ENCODE data around the gene TMEM87B. TPM values are rescaled to one million over a fixed set of nuclear protein-coding genes. Genes with fewer than 3 reads are reported as not detected.
"Not testable (repeated sequence)": the region's sequence is repeated elsewhere in the genome, so short reads cannot be mapped to it uniquely, and the experiment has no call there.

The TMEM87B gene
- total RNA-seq, 2 donors from 2014 or later, result 8.0 to 13.2 TPM

DNA sequence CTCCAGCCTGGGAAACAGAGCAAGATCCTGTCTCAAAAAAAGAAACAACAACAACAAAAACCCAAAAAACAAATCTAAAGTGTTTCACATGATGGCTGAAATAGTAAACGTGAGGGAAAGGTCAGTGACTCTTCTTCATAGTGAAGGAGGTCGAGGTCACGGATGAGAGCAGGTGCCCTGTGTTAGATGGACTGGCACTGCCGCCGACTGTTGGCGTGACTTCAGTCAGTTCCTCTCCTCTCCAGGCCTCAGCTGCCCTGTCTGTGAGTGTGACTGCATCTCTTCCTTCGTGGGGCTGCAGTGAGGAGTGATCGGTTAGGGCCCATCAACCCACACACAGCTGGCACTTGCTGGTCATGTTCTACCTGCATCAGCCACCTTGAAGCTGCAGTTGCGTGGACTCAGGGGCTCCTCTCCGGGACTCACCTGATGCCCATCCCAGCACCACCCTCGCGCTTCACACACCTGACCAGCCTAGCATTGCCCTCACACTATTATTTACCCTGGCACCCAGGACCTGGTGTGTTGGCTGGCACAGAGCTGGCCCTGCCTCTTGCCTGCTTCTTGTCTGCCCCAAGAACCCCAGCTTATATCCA, 30.1 kb upstream of the TMEM87B start:
- ATAC-seq, result peak; percentile 41
- peaks cover 7 to 14% of the 10 kb centered on the region in 2 donors for H3K27me3 Mint-ChIP-seq

DNA sequence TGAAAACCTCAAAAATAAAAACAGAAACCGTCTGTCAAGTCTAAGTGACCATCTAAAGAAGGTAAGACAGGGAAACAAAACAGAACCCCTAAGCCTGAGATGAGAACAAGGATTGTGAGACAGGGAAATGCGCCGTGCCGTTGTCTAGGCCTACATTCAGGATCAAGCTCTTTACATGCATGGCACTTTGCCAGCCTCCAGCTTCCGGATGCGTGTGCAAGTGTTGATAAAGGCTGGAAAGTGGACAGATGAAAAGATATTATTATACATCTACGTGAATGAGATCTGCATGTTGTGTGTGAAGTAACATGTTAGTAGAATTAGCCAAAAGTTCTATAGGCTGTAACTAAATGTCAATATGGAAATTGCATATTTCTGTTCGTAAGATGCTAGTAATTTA, 28.6 kb upstream of the TMEM87B start:
- H3K4me3 Mint-ChIP-seq, result no peak overlapping the region
- ATAC-seq, result no peak

More for the DNA sequence above, 30.1 kb upstream of the TMEM87B start:
- DNase-seq (ENCODE audit: low spot score), result no peak
- no peaks in the 10 kb centered on the region for H3K9me3 Mint-ChIP-seq
- H3K27ac Mint-ChIP-seq, result no peak overlapping the region
- H3K36me3 Mint-ChIP-seq, result no peaks in the 10 kb centered on the region
- H3K4me1 Mint-ChIP-seq (ENCODE audit: low read depth in 2 of 2), result no peaks in the 10 kb centered on the region
- H3K4me3 Mint-ChIP-seq, result no peak overlapping the region

GRCh38 chr2:112027767-112028166, 27.3 kb upstream of the TMEM87B start:
- Mint-ChIP-seq H3K9me3 (no peaks in the 10 kb centered on the region), H3K27me3 (peaks cover 7 to 13% of the 10 kb centered on the region in 2 donors), H3K36me3 (no peaks in the 10 kb centered on the region), H3K27ac (no peak overlapping the region), H3K4me1 (ENCODE audit: low read depth in 2 of 2) (no peaks in the 10 kb centered on the region), H3K4me3 (no peak overlapping the region)
- no peak for ATAC-seq
- no peak for DNase-seq (ENCODE audit: low spot score)

More for the DNA sequence above, 28.6 kb upstream of the TMEM87B start:
- Mint-ChIP-seq H3K4me1 (ENCODE audit: low read depth in 2 of 2) (no peaks in the 10 kb centered on the region), H3K36me3 (no peaks in the 10 kb centered on the region), H3K27ac (no peak overlapping the region), H3K27me3 (peaks cover under 1 to 9% of the 10 kb centered on the region in 2 donors), H3K9me3 (no peaks in the 10 kb centered on the region)
- DNase-seq (ENCODE audit: low spot score), result no peak

DNA sequence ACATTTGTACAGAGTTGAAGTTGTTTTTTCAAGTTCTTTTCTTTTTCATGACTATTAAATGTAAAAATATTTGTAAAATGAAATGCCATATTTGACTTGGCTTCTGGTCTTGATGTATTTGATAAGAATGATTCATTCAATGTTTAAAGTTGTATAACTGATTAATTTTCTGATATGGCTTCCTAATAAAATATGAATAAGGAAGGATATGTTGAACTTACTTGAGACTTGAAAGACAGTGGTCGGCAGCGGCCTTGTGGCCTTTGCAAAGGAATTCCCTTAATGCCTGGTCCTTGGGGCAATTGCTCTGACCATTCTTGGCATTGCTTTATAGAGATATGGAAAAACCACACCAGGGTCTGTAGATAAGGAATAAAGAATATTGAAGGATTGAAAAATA, 25.9 kb upstream of the TMEM87B start:
- ATAC-seq (no peak), DNase-seq (ENCODE audit: low spot score) (no peak)
- H3K4me3 Mint-ChIP-seq, result no peak overlapping the region
- peaks cover 7 to 13% of the 10 kb centered on the region in 2 donors for H3K27me3 Mint-ChIP-seq
- H3K27ac Mint-ChIP-seq, result no peak overlapping the region
- H3K9me3 Mint-ChIP-seq, result no peaks in the 10 kb centered on the region
- no peaks in the 10 kb centered on the region for H3K4me1 Mint-ChIP-seq (ENCODE audit: low read depth in 2 of 2)
- no peaks in the 10 kb centered on the region for H3K36me3 Mint-ChIP-seq

DNA sequence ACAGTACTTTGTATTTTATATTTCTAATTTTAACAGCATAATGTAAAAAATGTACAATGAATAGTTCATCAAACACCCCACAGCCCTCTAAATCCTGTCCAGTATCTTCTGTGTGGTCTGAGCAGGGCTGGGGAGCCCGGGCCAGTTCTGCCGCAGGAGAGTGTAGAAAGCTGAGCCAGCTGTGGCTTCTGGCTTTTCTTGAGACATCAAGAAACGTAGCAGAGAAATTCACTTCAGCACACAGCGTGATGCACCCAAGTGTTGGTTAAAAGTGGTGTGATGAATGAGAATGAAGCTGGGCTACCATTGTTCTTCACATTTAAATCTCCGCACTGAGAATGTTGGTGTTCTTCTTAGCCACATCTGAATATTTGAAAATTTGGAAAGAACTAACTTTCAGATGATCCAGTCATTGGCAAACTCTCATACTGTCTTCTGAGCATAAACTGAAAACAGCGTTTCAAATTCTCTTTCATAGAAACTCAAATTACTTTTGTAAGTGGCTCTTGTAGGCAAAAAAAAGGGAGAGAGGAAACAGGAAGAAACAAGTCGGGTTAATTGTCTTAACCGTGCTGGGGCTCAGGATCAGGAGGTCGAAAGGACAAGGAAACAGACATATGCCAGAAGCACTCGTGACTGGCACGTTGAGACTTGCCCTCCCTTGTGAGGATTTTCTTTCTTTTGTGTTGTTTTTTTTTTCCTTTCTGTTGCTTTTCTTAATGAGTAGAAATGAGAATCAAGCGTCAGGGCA, 23.4 kb upstream of the TMEM87B start:
- Mint-ChIP-seq H3K27me3 (peaks cover 7 to 13% of the 10 kb centered on the region in 2 donors), H3K4me1 (ENCODE audit: low read depth in 2 of 2) (no peaks in the 10 kb centered on the region), H3K4me3 (no peak overlapping the region), H3K36me3 (no peaks in the 10 kb centered on the region), H3K9me3 (no peaks in the 10 kb centered on the region), H3K27ac (no peak overlapping the region)
- DNase-seq (ENCODE audit: low spot score) (no peak), ATAC-seq (no peak)

GRCh38 chr2:112032224-112032586, 22.9 kb upstream of the TMEM87B start:
- Mint-ChIP-seq H3K4me3 (no peak overlapping the region), H3K27me3 (peaks cover 8 to 13% of the 10 kb centered on the region in 2 donors), H3K27ac (no peak overlapping the region), H3K4me1 (ENCODE audit: low read depth in 2 of 2) (no peaks in the 10 kb centered on the region), H3K9me3 (no peaks in the 10 kb centered on the region), H3K36me3 (no peaks in the 10 kb centered on the region)
- no peak for ATAC-seq
- no peak for DNase-seq (ENCODE audit: low spot score)

- Mint-ChIP-seq H3K9me3 (no peaks in the 10 kb centered on the region), H3K36me3 (no peaks in the 10 kb centered on the region), H3K4me3 (no peak overlapping the region), H3K27me3 (peaks cover 14 to 18% of the 10 kb centered on the region in 2 donors), H3K4me1 (ENCODE audit: low read depth in 2 of 2) (no peaks in the 10 kb centered on the region), H3K27ac (no peak overlapping the region)
- DNase-seq (ENCODE audit: low spot score) (no peak), ATAC-seq (no peak)
These were observed 22.2 kb upstream of the TMEM87B start for GRCh38 chr2:112032689-112033465.

- Mint-ChIP-seq H3K4me1 (ENCODE audit: low read depth in 2 of 2) (no peaks in the 10 kb centered on the region), H3K27ac (no peak overlapping the region), H3K9me3 (no peaks in the 10 kb centered on the region), H3K4me3 (no peak overlapping the region), H3K36me3 (no peaks in the 10 kb centered on the region), H3K27me3 (peaks cover 15 to 18% of the 10 kb centered on the region in 2 donors)
- ATAC-seq (no peak), DNase-seq (ENCODE audit: low spot score) (no peak)
These were observed 21.5 kb upstream of the TMEM87B start for GRCh38 chr2:112033600-112033999.

GRCh38 chr2:112034924-112035323, 20.1 kb upstream of the TMEM87B start:
- H3K4me3 Mint-ChIP-seq, result no peak overlapping the region
- no peaks in the 10 kb centered on the region for H3K9me3 Mint-ChIP-seq
- DNase-seq (ENCODE audit: low spot score), result no peak
- H3K27me3 Mint-ChIP-seq, result peaks cover 15 to 16% of the 10 kb centered on the region in 2 donors
- ATAC-seq, result no peak
- no peaks in the 10 kb centered on the region for H3K4me1 Mint-ChIP-seq (ENCODE audit: low read depth in 2 of 2)
- no peak overlapping the region for H3K27ac Mint-ChIP-seq
- no peaks in the 10 kb centered on the region for H3K36me3 Mint-ChIP-seq

- Mint-ChIP-seq H3K4me3 (no peak overlapping the region), H3K27me3 (peaks cover 10 to 15% of the 10 kb centered on the region in 2 donors), H3K36me3 (no peaks in the 10 kb centered on the region), H3K27ac (no peak overlapping the region), H3K9me3 (no peaks in the 10 kb centered on the region), H3K4me1 (ENCODE audit: low read depth in 2 of 2) (no peaks in the 10 kb centered on the region)
- DNase-seq (ENCODE audit: low spot score) (no peak), ATAC-seq (no peak)
These were observed 19.3 kb upstream of the TMEM87B start for GRCh38 chr2:112035786-112036185.

DNA sequence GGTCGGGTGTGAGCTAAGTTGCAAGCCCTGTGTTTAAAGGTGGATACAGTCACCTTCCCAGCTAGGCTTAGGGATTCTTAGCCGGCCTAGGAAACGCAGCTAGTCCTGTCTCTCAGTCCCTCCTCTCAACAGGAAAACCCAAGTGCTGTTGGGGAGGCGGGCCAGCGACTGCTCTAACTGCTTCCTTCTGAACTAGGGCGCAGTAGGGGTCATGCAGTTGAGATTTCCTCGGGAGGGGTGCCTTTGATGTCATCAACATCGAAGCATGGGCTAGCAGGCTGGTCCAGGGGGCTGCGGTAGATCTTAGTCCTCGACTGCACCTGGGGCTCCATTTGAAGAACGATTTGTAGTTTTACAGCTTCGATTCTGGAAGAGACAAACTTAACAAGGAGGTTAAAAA, 15.5 kb upstream of the TMEM87B start:
- H3K36me3 Mint-ChIP-seq; H3K27me3 Mint-ChIP-seq; ATAC-seq; H3K4me1 Mint-ChIP-seq (ENCODE audit: low read depth in 2 of 2); H3K9me3 Mint-ChIP-seq; DNase-seq (ENCODE audit: low spot score); H3K4me3 Mint-ChIP-seq; H3K27ac Mint-ChIP-seq: not testable (repeated sequence)

DNA sequence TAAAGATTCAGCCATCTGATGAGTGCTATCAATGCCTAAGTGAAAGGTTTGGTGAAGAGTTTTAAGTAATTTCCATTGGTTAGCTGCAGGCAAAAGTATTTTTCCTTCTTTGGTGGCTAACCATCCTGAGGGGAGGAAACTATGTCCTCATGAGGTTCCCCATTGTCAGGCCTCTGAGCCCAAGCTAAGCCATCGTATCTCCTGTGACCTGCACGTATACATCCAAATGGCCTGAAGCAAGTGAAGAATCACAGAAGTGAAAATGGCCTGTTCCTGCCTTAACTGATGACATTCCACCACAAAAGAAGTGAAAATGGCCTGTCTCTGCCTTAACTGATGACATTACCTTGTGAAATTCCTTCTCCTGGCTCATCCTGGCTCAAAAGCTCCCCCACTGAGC, 15.0 kb upstream of the TMEM87B start:
- H3K4me3 Mint-ChIP-seq; H3K36me3 Mint-ChIP-seq; H3K4me1 Mint-ChIP-seq (ENCODE audit: low read depth in 2 of 2); H3K27ac Mint-ChIP-seq; H3K9me3 Mint-ChIP-seq; H3K27me3 Mint-ChIP-seq; DNase-seq (ENCODE audit: low spot score); ATAC-seq: not testable (repeated sequence)

GRCh38 chr2:112041460-112041859, 13.6 kb upstream of the TMEM87B start:
- H3K4me3 Mint-ChIP-seq; H3K4me1 Mint-ChIP-seq (ENCODE audit: low read depth in 2 of 2); DNase-seq (ENCODE audit: low spot score); ATAC-seq; H3K27ac Mint-ChIP-seq; H3K36me3 Mint-ChIP-seq; H3K9me3 Mint-ChIP-seq: not testable (repeated sequence)
- peaks cover 7 to 11% of the 10 kb centered on the region in 2 donors for H3K27me3 Mint-ChIP-seq

DNA sequence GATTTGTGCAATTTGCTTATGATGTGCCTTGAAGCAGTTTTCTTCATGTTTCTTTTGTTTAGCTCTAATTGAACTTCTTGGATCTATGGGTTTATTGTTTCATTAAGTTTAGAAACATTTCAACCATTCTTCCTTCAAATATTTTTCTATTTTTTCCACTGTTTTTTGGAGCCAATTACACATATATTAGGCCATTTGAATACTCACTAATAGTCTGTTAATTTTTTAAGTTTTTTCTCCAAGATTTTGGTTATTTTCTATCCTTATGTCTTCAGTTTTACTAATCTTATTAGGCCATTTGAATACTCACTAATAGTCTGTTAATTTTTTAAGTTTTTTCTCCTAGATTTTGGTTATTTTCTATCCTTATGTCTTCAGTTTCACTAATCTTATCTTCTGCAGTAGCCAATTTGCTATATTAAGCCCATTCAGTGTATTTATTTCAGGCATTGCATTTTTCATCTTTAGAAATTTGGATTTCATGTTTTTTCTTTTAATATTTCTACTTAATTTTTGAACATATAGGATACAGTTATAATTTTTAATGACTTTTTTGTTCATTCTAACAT, 9.5 kb upstream of the TMEM87B start:
- H3K9me3 Mint-ChIP-seq, result no peaks in the 10 kb centered on the region
- DNase-seq (ENCODE audit: low spot score), result no peak
- peaks cover 7% of the 10 kb centered on the region for H3K36me3 Mint-ChIP-seq
- no peak overlapping the region for H3K27ac Mint-ChIP-seq
- peaks cover 0 to 5% of the 10 kb centered on the region in 2 donors for H3K4me1 Mint-ChIP-seq (ENCODE audit: low read depth in 2 of 2)
- no peak for ATAC-seq
- peaks cover 3 to 13% of the 10 kb centered on the region in 2 donors for H3K27me3 Mint-ChIP-seq
- H3K4me3 Mint-ChIP-seq, result no peak overlapping the region
